ENCODE results near the gene SSC5D.

GRCh38 chr19:55451965-55452748, 36.1 kb upstream of the SSC5D start:
- TF ChIP-seq TARDBP (IDR thresholded peaks at IDR 0.05; ENCODE audit: borderline replicate concordance) = no peak
- TF ChIP-seq POLR2AphosphoS5 (IDR thresholded peaks at IDR 0.05; ENCODE audit: low read length) = no peak
- no peak for TF ChIP-seq NR2C2 (IDR thresholded peaks at IDR 0.05; ENCODE audit: borderline replicate concordance, control insufficient read depth, insufficient read length, low read depth)
- no peak for TF ChIP-seq ZNF274 (IDR thresholded peaks at IDR 0.05; ENCODE audit: insufficient read depth, insufficient read length)
- no peak for TF ChIP-seq ELK1 (IDR thresholded peaks at IDR 0.05; ENCODE audit: low read depth, low read length)

Data from GM12878 (cell line).